DOHH2 (cell line): ENCODE results near the gene LRRC4C.

Experiments
- H3F3A ChIP-seq: fragments of 200-600 bp; sonication (generic), shearing (Covaris generic); 2 replicates; pipeline ENCODE4 v1.6.0; 2016; ENCODE audit warnings: antibody characterized with exemption, mild to moderate bottlenecking; ENCODE audit not compliant: control insufficient read depth, insufficient read depth
- H3K27ac ChIP-seq: fragments of 200-600 bp; sonication (generic); 2 replicates; pipeline ENCODE4 v1.5.1; 2014; ENCODE audit warnings: low read depth, mild to moderate bottlenecking, low read length, moderate library complexity
- H3K27me3 ChIP-seq: fragments of 200-600 bp; sonication (generic); 2 replicates; pipeline ENCODE4 v1.6.1; 2014; ENCODE audit warnings: mild to moderate bottlenecking, low read length, mixed read lengths; ENCODE audit not compliant: control insufficient read depth
- H3K36me3 ChIP-seq: fragments of 200-600 bp; sonication (generic); 2 replicates; pipeline ENCODE4 v1.6.1; 2014; ENCODE audit warnings: mild to moderate bottlenecking, low read length, moderate library complexity, mixed read lengths; ENCODE audit not compliant: control insufficient read depth
- H3K4me1 ChIP-seq: fragments of 200-600 bp; sonication (generic); 2 replicates; pipeline ENCODE4 v1.6.1; 2014; ENCODE audit warnings: mild to moderate bottlenecking, low read length, mixed read lengths; ENCODE audit not compliant: control insufficient read depth
- H3K4me2 ChIP-seq: fragments of 200-600 bp; sonication (generic); 2 replicates; pipeline ENCODE4 v1.6.0; 2014; ENCODE audit warnings: mild to moderate bottlenecking, low read length, moderate library complexity
- H3K4me3 ChIP-seq: fragments of 200-600 bp; sonication (generic); 2 replicates; pipeline ENCODE4 v1.5.1; 2014; ENCODE audit warnings: mild to moderate bottlenecking, low read length, mixed read lengths
- H3K79me2 ChIP-seq: fragments of 200-600 bp; sonication (generic); 2 replicates; pipeline ENCODE4 v1.6.1; 2014; ENCODE audit warnings: mild to moderate bottlenecking, low read length, mixed read lengths; ENCODE audit not compliant: control insufficient read depth
- H3K9me2 ChIP-seq: fragments of 200-600 bp; sonication (generic); replicated peaks from 2 replicates; pipeline ENCODE4 v1.6.1; 2014; ENCODE audit warnings: mild to moderate bottlenecking, low read length, mixed read lengths; ENCODE audit not compliant: control insufficient read depth
- H3K9me3 ChIP-seq: fragments of 200-600 bp; sonication (generic); 2 replicates; pipeline ENCODE4 v1.6.1; 2014; ENCODE audit warnings: antibody characterized with exemption, low read length, mixed read lengths; ENCODE audit not compliant: control insufficient read depth, insufficient read depth
- H4K20me1 ChIP-seq: fragments of 200-600 bp; sonication (generic); 2 replicates; pipeline ENCODE4 v1.6.0; 2014; ENCODE audit warnings: low read depth, mild to moderate bottlenecking, antibody characterized with exemption, low read length, moderate library complexity; ENCODE audit not compliant: control insufficient read depth, insufficient read depth
- EZH2phosphoT487 ChIP-seq: fragments of 200-600 bp; sonication (generic); IDR thresholded peaks from 2 replicates; pipeline ENCODE4 v1.6.1; 2017; ENCODE audit warnings: borderline replicate concordance, mild to moderate bottlenecking, antibody characterized with exemption, low read length, moderate library complexity, mixed read lengths
- TF ChIP-seq, protein P1 (sequence below): fragments of 200-600 bp; sonication (generic); IDR thresholded peaks from one replicate; pipeline ENCODE4 v1.5.1; 2014; ENCODE audit warnings: antibody characterized with exemption, mild to moderate bottlenecking, low read depth, low read length; ENCODE audit not compliant: poor library complexity, severe bottlenecking

LRRC4C gene

GRCh38 chr11:41383768-41384167, 75.7 kb downstream of the LRRC4C start:
- Histone ChIP-seq H3K36me3 (no peaks in the 10 kb centered on the region), H3K27me3 (no peaks in the 10 kb centered on the region), H3K79me2 (no peaks in the 10 kb centered on the region), H3K4me2 (no peak overlapping the region), H3K4me3 (no peak overlapping the region), H3F3A (no peaks in the 10 kb centered on the region), H3K9me2 (no peaks in the 10 kb centered on the region), H3K27ac (no peak overlapping the region), H3K4me1 (no peaks in the 10 kb centered on the region), H3K9me3 (no peaks in the 10 kb centered on the region), H4K20me1 (no peaks in the 10 kb centered on the region)
- TF ChIP-seq, protein P1, sequence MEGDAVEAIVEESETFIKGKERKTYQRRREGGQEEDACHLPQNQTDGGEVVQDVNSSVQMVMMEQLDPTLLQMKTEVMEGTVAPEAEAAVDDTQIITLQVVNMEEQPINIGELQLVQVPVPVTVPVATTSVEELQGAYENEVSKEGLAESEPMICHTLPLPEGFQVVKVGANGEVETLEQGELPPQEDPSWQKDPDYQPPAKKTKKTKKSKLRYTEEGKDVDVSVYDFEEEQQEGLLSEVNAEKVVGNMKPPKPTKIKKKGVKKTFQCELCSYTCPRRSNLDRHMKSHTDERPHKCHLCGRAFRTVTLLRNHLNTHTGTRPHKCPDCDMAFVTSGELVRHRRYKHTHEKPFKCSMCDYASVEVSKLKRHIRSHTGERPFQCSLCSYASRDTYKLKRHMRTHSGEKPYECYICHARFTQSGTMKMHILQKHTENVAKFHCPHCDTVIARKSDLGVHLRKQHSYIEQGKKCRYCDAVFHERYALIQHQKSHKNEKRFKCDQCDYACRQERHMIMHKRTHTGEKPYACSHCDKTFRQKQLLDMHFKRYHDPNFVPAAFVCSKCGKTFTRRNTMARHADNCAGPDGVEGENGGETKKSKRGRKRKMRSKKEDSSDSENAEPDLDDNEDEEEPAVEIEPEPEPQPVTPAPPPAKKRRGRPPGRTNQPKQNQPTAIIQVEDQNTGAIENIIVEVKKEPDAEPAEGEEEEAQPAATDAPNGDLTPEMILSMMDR, result no peak
- TF ChIP-seq EZH2phosphoT487, result no peak

- Histone ChIP-seq H3K9me2 (no peaks in the 10 kb centered on the region), H3K9me3 (no peaks in the 10 kb centered on the region), H3K79me2 (no peaks in the 10 kb centered on the region), H3K4me3 (no peak overlapping the region), H4K20me1 (no peaks in the 10 kb centered on the region), H3K4me1 (no peaks in the 10 kb centered on the region), H3K36me3 (no peaks in the 10 kb centered on the region), H3F3A (no peaks in the 10 kb centered on the region), H3K27me3 (no peaks in the 10 kb centered on the region), H3K27ac (no peak overlapping the region), H3K4me2 (no peak overlapping the region)
- TF ChIP-seq, protein P1, result no peak
- no peak for TF ChIP-seq EZH2phosphoT487
Observed at GRCh38 chr11:41382927-41383326, 76.5 kb downstream of the LRRC4C start.

DNA sequence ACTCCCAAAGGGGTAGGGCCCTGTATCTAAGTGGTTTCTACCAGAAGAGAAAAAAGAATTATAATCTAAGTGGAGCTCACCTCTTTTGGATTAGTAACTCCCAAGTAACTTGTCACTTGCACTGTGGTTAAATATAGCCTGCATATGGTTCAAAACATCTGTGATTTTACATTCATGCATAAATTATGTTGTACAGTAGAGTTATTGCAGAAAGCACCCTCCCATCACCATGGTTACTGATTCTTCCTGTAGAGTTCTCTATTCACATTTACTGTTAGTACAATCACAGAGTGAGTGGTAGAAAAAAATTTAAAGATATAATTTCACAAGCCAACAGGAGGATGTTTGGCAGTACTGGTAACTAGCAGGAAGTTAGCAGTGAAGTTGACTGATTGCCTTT, 80.4 kb downstream of the LRRC4C start:
- Histone ChIP-seq H3K4me2 (no peak overlapping the region), H3K9me2 (no peaks in the 10 kb centered on the region), H4K20me1 (no peaks in the 10 kb centered on the region), H3K79me2 (no peaks in the 10 kb centered on the region), H3K27ac (no peak overlapping the region), H3K9me3 (no peaks in the 10 kb centered on the region), H3K27me3 (no peaks in the 10 kb centered on the region), H3K36me3 (no peaks in the 10 kb centered on the region), H3K4me3 (no peak overlapping the region), H3F3A (no peaks in the 10 kb centered on the region), H3K4me1 (no peaks in the 10 kb centered on the region)
- TF ChIP-seq EZH2phosphoT487, result no peak
- TF ChIP-seq, protein P1, result no peak

DNA sequence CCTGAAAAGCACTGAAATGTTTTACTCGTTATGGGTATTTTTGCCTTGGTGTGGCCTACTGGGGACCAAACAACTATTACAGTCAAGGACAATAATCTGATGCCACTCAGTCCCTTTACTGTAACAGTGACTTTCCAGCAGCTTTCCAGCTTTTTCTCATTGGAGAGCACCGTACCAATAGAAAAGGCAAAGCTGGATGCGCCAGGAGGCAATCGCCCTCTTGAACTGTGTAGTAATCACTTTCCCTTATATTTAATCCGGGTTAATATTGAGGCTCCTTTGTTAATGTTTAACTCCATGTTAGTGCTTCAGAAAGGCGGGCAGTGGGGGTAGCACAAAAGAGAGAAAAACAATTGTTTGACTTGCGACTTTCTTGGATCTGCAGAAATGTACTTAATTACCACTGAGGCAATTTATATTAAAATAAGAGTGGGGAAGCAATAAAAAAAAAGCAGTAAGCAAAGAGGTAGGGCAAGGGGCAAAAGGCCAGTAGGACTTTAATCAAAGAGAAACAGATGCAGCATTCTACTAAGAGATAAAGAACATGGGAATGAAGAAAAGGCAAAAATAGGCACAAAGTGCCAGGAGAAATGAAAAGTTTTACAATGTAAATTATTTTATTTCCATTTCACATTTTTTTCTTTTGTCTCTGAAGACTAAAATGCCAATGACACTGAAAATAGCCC, 81.6 kb downstream of the LRRC4C start:
- H3K9me3 ChIP-seq, result no peaks in the 10 kb centered on the region
- H3K27me3 ChIP-seq, result no peaks in the 10 kb centered on the region
- H4K20me1 ChIP-seq, result no peaks in the 10 kb centered on the region
- TF ChIP-seq, protein P1, result no peak
- no peak for TF ChIP-seq EZH2phosphoT487
- no peak overlapping the region for H3K4me3 ChIP-seq
- H3K4me2 ChIP-seq, result no peak overlapping the region
- no peaks in the 10 kb centered on the region for H3K4me1 ChIP-seq
- no peaks in the 10 kb centered on the region for H3K79me2 ChIP-seq
- H3K36me3 ChIP-seq, result no peaks in the 10 kb centered on the region
- no peak overlapping the region for H3K27ac ChIP-seq
- H3F3A ChIP-seq, result no peaks in the 10 kb centered on the region
- no peaks in the 10 kb centered on the region for H3K9me2 ChIP-seq
